DOHH2 (cell line): ENCODE data around the gene DAAM1.

Experiments used
- H3F3A ChIP-seq: fragments of 200-600 bp; sonication (generic), shearing (Covaris generic); 2 replicates; pipeline ENCODE4 v1.6.0; 2016; ENCODE audit warnings: antibody characterized with exemption, mild to moderate bottlenecking; ENCODE audit not compliant: control insufficient read depth, insufficient read depth
- H3K27ac ChIP-seq: fragments of 200-600 bp; sonication (generic); 2 replicates; pipeline ENCODE4 v1.5.1; 2014; ENCODE audit warnings: low read depth, mild to moderate bottlenecking, low read length, moderate library complexity
- H3K27me3 ChIP-seq: fragments of 200-600 bp; sonication (generic); 2 replicates; pipeline ENCODE4 v1.6.1; 2014; ENCODE audit warnings: mild to moderate bottlenecking, low read length, mixed read lengths; ENCODE audit not compliant: control insufficient read depth
- H3K36me3 ChIP-seq: fragments of 200-600 bp; sonication (generic); 2 replicates; pipeline ENCODE4 v1.6.1; 2014; ENCODE audit warnings: mild to moderate bottlenecking, low read length, moderate library complexity, mixed read lengths; ENCODE audit not compliant: control insufficient read depth
- H3K4me1 ChIP-seq: fragments of 200-600 bp; sonication (generic); 2 replicates; pipeline ENCODE4 v1.6.1; 2014; ENCODE audit warnings: mild to moderate bottlenecking, low read length, mixed read lengths; ENCODE audit not compliant: control insufficient read depth
- H3K4me2 ChIP-seq: fragments of 200-600 bp; sonication (generic); 2 replicates; pipeline ENCODE4 v1.6.0; 2014; ENCODE audit warnings: mild to moderate bottlenecking, low read length, moderate library complexity
- H3K4me3 ChIP-seq: fragments of 200-600 bp; sonication (generic); 2 replicates; pipeline ENCODE4 v1.5.1; 2014; ENCODE audit warnings: mild to moderate bottlenecking, low read length, mixed read lengths
- H3K79me2 ChIP-seq: fragments of 200-600 bp; sonication (generic); 2 replicates; pipeline ENCODE4 v1.6.1; 2014; ENCODE audit warnings: mild to moderate bottlenecking, low read length, mixed read lengths; ENCODE audit not compliant: control insufficient read depth
- H3K9me2 ChIP-seq: fragments of 200-600 bp; sonication (generic); replicated peaks from 2 replicates; pipeline ENCODE4 v1.6.1; 2014; ENCODE audit warnings: mild to moderate bottlenecking, low read length, mixed read lengths; ENCODE audit not compliant: control insufficient read depth
- H3K9me3 ChIP-seq: fragments of 200-600 bp; sonication (generic); 2 replicates; pipeline ENCODE4 v1.6.1; 2014; ENCODE audit warnings: antibody characterized with exemption, low read length, mixed read lengths; ENCODE audit not compliant: control insufficient read depth, insufficient read depth
- H4K20me1 ChIP-seq: fragments of 200-600 bp; sonication (generic); 2 replicates; pipeline ENCODE4 v1.6.0; 2014; ENCODE audit warnings: low read depth, mild to moderate bottlenecking, antibody characterized with exemption, low read length, moderate library complexity; ENCODE audit not compliant: control insufficient read depth, insufficient read depth
- EZH2phosphoT487 ChIP-seq: fragments of 200-600 bp; sonication (generic); IDR thresholded peaks from 2 replicates; pipeline ENCODE4 v1.6.1; 2017; ENCODE audit warnings: borderline replicate concordance, mild to moderate bottlenecking, antibody characterized with exemption, low read length, moderate library complexity, mixed read lengths
- TF ChIP-seq, protein P1 (sequence below): fragments of 200-600 bp; sonication (generic); IDR thresholded peaks from one replicate; pipeline ENCODE4 v1.5.1; 2014; ENCODE audit warnings: antibody characterized with exemption, mild to moderate bottlenecking, low read depth, low read length; ENCODE audit not compliant: poor library complexity, severe bottlenecking

DAAM1 gene

DNA sequence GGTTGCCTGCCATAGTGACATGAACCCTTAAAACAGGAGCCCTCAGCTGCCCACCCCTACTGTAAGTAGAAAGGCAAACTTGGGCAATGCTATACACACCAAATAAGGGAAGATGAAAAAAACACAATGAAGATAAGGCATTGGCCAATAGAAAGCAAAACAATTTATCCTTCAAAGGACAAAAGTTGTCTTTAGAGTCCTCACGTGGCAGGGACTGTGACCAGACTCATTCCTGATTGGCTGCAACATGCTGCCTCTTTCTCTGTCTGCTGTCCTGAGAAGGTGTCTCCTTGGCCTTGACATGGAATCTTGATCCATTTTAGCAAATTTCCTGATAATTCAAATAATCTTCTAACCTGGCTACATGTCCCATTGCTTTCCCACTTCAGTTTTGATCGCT, 144.8 kb downstream of the DAAM1 start:
- Histone ChIP-seq H3K27ac (no peak overlapping the region), H4K20me1 (no peaks in the 10 kb centered on the region), H3K9me3 (no peaks in the 10 kb centered on the region), H3K27me3 (no peaks in the 10 kb centered on the region), H3K79me2 (no peaks in the 10 kb centered on the region), H3K9me2 (no peaks in the 10 kb centered on the region), H3K36me3 (peaks cover 85% of the 10 kb centered on the region), H3K4me1 (no peaks in the 10 kb centered on the region), H3K4me2 (no peak overlapping the region), H3F3A (no peaks in the 10 kb centered on the region), H3K4me3 (no peak overlapping the region)
- no peak for TF ChIP-seq EZH2phosphoT487
- TF ChIP-seq, protein P1, sequence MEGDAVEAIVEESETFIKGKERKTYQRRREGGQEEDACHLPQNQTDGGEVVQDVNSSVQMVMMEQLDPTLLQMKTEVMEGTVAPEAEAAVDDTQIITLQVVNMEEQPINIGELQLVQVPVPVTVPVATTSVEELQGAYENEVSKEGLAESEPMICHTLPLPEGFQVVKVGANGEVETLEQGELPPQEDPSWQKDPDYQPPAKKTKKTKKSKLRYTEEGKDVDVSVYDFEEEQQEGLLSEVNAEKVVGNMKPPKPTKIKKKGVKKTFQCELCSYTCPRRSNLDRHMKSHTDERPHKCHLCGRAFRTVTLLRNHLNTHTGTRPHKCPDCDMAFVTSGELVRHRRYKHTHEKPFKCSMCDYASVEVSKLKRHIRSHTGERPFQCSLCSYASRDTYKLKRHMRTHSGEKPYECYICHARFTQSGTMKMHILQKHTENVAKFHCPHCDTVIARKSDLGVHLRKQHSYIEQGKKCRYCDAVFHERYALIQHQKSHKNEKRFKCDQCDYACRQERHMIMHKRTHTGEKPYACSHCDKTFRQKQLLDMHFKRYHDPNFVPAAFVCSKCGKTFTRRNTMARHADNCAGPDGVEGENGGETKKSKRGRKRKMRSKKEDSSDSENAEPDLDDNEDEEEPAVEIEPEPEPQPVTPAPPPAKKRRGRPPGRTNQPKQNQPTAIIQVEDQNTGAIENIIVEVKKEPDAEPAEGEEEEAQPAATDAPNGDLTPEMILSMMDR: no peak

DNA sequence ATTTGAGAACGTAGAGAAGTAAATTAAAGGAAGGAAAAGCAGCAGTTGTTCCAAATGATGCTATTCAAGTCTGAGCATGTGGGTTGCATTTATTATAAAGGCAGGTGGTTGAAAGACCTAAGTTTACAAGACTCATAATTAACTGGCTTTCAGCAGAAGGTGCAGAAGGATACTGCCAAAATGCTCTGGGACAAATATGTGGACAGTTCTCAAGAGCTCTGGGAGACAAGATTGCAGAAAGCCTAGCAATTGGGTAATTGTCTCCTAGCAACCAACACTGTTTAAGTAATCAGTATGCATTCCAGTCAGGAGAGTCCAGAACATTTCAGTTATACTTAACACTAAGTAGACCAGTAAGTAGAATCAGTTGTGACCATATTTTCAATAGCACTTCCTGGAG, 145.2 kb downstream of the DAAM1 start:
- TF ChIP-seq EZH2phosphoT487: no peak
- TF ChIP-seq, protein P1: no peak
- Histone ChIP-seq H3K79me2 (no peaks in the 10 kb centered on the region), H3K36me3 (peaks cover 83% of the 10 kb centered on the region), H3K4me2 (no peak overlapping the region), H3K9me3 (no peaks in the 10 kb centered on the region), H3K4me1 (no peaks in the 10 kb centered on the region), H3K27ac (no peak overlapping the region), H3K9me2 (no peaks in the 10 kb centered on the region), H4K20me1 (no peaks in the 10 kb centered on the region), H3K27me3 (no peaks in the 10 kb centered on the region), H3K4me3 (no peak overlapping the region), H3F3A (no peaks in the 10 kb centered on the region)

DNA sequence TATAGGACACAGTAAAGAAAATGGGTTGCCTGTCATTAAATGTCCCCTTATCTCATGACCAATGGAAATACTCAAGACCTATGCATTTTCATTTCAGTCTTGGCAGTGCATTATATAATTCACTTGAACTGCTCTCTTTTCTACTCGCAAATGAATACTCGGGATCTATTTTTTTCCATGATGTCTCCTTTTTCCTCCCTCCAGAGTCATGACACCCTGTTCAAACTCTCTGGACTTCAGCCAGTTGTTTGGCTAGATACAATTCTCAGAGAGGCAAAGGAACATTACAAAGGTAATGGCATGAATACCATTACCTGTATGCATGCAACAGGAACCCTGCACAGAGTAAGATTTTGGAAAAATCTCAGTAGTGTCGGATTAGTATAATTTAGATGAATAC, 145.8 kb downstream of the DAAM1 start:
- H3K36me3 ChIP-seq: peaks cover 83% of the 10 kb centered on the region
- no peak overlapping the region for H3K27ac ChIP-seq
- H3K27me3 ChIP-seq: no peaks in the 10 kb centered on the region
- no peaks in the 10 kb centered on the region for H3K79me2 ChIP-seq
- TF ChIP-seq EZH2phosphoT487: no peak
- TF ChIP-seq, protein P1: no peak
- no peaks in the 10 kb centered on the region for H3K9me2 ChIP-seq
- no peaks in the 10 kb centered on the region for H3K9me3 ChIP-seq
- H3K4me3 ChIP-seq: no peak overlapping the region
- no peaks in the 10 kb centered on the region for H3F3A ChIP-seq
- no peaks in the 10 kb centered on the region for H3K4me1 ChIP-seq
- no peaks in the 10 kb centered on the region for H4K20me1 ChIP-seq
- H3K4me2 ChIP-seq: no peak overlapping the region

DNA sequence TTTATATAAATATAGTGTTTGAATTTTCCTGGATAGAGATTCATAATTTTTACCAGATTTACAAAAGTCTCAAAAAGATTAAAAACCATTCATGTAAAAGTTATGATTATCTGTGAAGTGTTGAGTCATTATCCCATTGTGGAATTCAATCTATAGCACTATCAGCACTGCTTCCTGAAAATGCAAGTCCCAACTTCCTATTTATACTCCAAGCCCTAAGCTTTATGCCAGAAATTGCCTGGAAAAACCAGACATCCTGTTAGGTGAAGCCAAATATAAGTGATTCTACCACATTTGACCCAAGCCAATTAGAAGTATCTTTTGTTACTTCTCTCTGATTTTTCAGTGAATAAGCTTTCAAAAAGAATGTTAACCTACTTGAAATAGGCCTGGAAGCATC, 147.6 kb downstream of the DAAM1 start:
- Histone ChIP-seq H3K4me1 (0 out of 2 replicates have a peak, but pooled peaks cover 4% of the 10 kb centered on the region), H3K79me2 (no peaks in the 10 kb centered on the region), H3K4me3 (no peak overlapping the region), H3K27me3 (no peaks in the 10 kb centered on the region), H4K20me1 (no peaks in the 10 kb centered on the region), H3F3A (no peaks in the 10 kb centered on the region), H3K9me2 (no peaks in the 10 kb centered on the region), H3K27ac (no peak overlapping the region), H3K4me2 (no peak overlapping the region), H3K9me3 (no peaks in the 10 kb centered on the region), H3K36me3 (peaks cover 82% of the 10 kb centered on the region)
- TF ChIP-seq EZH2phosphoT487: no peak
- TF ChIP-seq, protein P1: no peak
